GM19395 (cell line): ENCODE data around the gene CPXM2.

Experiments used
- ATAC-seq: cut with Tn5 transposase; IDR thresholded peaks from one replicate; pipeline ENCODE4 v1.9.1; 2021; ENCODE audit warnings: mild to moderate bottlenecking, moderate library complexity; ENCODE audit not compliant: unreplicated experiment

The CPXM2 gene

DNA sequence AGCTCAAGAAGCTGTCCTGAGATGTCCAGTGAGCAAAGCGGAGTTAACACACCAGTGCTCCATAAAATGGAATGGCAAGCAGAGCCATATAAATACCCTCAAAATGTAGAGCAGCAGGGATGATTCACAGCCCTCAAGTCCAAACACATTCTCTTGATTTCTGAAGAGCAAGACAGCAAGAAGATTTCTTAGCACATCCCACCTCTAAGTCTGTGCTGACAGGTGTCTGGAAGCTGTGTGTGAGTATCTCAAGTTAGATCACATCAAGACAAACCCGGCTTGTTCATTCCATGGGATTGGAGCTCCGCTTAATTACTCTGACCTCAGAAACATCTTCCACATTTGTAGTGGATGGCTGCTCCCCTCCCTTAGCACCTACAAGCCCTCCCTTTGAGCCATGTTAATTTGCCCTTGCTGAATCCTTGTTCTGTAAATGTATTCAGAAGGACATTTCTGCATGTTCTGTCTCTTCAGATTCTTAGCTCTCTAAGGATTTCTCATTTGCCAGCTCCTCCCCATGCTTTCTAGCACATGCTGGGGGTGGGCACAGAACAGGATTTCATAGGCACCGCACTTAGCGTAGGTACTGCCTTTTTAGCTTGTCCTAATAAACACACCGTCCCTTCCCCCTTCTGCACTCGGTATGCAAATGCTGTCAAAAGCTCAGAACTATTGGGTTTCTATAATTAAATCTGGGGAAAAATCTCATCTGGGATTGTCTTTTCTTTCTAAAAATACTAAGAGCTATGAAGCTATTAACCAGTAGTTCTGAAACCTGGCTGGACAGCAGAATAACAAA is 112.7 kb downstream of the CPXM2 start:
- ATAC-seq: no peak

- no peak for ATAC-seq
These were observed 113.7 kb downstream of the CPXM2 start for GRCh38 chr10:123777881-123778280.

GRCh38 chr10:123774132-123774742 is 117.4 kb downstream of the CPXM2 start:
- ATAC-seq: no peak

DNA sequence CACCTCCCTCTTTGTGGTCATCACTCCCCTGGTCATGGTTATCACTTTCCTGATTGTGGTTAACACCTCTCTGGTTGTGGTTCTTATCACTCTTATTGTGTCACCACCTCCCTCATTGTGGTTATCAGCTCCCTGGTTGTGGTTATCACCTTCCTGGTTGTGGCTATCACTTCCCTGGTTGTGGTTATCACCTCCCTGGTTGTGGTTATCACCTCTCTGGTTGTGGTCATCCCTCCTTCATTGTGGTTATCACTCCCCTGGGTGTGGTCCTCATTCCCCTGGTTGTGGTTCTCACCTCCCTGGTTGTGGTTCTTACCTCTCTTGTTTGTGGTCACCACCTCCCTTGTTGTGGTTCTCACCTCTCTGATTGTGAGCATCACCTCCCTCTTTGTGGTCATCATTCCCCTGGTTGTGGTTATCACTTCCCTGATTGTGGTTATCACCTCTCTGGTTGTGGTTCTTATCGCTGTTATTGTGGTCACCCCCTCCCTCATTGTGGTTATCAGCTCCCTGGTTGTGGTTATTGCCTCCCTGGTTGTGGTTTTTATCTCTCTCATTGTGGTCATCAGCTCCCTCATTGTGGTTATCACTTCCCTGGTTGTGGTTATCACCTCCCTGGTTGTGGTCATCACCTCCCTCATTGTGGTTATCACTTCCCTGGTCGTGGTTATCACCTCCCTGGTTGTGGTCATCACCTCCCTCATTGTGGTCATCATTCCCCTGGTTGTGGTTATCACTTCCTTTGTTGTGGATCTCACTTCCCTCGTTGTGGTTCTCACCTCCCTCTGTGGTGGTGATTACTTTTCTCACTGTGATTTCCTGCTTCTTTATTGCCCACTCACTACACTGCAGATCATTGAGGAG is 118.7 kb downstream of the CPXM2 start:
- ATAC-seq: no peak

- no peak for ATAC-seq
These were observed 119.5 kb downstream of the CPXM2 start for GRCh38 chr10:123771877-123772644.

- ATAC-seq: no peak
These were observed 122.0 kb downstream of the CPXM2 start for GRCh38 chr10:123769647-123770046.

- ATAC-seq: no peak
These were observed 124.8 kb downstream of the CPXM2 start for GRCh38 chr10:123766761-123767160.

DNA sequence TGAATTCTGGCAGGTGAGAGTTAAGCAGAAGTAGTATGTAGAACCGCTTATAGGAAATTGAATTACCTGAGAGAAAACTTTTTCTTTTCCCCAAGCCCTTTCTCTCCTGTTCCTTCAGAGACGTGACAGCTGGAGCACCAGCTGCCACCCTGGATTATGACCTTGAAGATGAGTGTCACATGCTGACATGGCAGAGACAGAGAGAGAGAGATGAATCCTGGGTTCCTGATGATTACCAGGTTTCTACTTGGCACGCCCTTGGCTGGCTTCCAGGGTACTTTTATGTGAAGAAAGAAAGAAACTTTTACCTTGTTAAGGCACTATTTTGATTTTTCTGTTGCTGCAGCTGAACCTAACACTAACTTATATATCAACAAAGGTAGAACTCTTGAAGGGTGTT is 125.6 kb downstream of the CPXM2 start:
- ATAC-seq: no peak

DNA sequence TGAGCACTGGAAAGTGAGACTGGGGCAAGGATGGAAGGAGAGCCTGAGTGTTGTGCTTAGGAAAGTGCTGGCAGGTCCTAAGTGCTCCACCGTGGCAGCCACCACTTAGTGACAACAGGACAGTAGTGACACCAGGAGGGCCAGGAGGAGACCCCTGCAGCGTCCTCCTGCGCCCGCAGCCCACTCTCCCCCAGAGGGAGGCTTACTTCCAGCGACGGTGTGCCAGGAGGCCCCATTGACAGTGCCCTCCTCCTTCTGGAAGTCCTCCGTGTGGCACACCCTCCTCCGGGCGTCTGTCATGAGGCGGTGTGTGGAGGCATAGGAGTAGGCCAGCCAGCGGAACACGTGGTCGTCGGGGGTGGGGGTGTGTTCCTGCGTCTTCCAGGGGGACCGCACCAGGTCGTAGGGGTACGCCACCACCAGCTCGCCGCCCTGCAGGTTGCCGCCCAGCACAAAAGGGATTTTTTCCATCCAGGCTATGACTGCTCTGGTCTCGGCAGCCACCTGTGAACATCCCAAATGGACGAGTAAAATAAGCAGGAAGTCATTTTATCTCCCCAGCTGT is 129.9 kb downstream of the CPXM2 start:
- no peak for ATAC-seq

DNA sequence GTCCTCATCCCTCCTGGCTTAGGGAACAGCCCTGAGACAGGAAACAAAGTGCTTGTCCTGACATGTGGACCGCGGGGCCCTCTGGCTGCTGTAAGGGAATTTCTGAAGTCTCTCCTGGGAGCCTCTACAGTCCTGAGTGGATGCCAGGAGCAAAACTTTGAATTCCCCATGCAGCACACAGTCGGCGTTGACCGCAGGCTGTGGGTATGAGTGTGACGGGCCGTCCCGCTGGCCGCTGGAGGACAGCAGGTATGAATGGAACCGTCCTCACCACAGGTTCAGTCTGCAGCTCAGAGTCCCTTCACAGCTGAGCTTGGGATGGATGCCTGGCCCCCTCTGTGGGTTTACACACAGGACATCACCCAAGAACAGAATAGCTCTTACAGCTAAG is 130.6 kb downstream of the CPXM2 start:
- no peak for ATAC-seq

- ATAC-seq: no peak
These were observed 131.1 kb downstream of the CPXM2 start for GRCh38 chr10:123760356-123761037.

DNA sequence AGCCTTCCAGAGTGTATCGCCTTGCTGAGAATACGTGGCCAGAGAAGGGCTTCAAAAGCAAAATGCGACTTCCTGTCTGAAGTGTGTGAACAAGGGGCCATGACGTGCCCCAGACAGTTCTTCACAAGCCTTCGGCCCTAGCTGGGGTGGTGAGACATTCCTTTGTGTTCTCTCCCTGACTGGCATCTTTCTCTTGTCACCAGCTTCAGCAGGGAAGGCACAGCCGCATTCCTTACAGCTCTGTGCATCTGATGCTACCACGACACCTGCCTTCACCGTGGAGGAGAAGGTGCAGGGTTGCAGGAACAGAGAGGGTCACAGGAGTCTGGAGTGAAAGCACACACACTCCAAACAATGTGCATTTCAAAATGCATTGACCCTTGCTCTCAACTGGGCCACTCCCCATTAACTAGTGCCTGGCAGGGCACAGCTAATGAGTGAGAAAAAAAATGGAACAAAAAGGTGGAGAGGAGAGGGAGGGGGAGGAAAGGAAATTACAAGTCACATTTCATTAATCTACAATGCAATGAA is 132.0 kb downstream of the CPXM2 start:
- ATAC-seq: no peak

DNA sequence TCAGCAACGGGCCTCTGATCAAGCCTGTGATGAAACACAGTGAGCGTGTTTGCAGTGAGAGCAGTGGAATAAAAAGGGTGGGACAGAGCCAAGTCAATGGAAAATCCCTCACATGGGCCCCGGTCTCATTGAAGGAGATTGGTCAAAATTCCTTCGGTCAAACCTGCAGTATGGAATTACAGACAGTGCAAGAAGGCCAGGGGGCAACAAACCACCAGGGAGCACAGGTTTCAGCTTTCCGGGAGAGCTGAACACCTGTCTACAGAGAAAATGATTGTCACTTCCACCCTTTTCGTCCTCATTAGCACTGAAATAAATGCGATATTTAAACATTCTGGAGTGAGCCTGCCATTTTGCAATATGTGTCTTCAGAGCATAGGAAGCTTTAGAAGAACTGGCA is 132.6 kb downstream of the CPXM2 start:
- ATAC-seq: no peak

DNA sequence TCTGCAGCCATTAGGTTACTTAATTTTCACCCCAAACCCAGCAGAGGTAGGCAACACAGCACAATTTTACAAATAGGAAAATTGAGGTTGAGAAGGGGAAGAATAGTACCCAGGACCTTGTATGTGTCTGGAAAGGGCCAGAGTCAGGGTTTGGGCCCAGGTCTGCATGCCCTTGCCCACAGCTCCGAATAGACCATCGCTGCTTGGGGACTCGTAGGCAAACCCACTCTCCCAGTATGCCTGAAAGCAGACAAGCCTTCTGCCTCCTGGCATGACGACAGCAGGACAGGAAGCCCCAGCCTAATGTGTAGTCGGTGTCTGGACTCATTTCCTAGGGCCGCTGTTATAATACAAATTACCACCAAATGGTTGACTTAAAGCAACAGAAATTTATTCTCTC is 133.8 kb downstream of the CPXM2 start:
- no peak for ATAC-seq

- no peak for ATAC-seq
These were observed 136.5 kb downstream of the CPXM2 start for GRCh38 chr10:123755061-123755460.

GRCh38 chr10:123754123-123754522 is 137.5 kb downstream of the CPXM2 start:
- no peak for ATAC-seq

GRCh38 chr10:123751342-123752134 is 140.1 kb downstream of the CPXM2 start:
- no peak for ATAC-seq

DNA sequence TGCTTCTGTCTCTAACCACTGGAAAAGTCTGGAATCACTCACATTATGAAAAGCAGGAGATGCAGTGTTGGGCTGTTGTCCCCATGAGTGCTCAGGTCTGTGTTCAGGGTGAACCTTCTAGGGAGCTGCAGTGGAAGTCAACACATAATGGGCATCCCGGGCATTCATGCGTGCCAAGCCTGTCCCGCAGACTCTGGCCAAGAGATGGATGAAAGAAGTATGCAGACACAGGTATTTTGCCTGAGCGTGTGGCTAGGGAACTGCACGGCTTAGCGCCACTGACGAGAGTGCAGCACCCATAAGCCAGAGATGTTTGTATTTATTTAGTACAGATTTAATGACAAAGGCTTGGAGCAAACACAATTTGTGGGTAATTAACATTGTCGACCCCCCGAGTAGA is 140.7 kb downstream of the CPXM2 start:
- ATAC-seq: no peak

- ATAC-seq: no peak
These were observed 142.9 kb downstream of the CPXM2 start for GRCh38 chr10:123748711-123749110.
